Pancreas (tissue), 10 donors: ENCODE results near the gene ACKR2. TPM values are rescaled to one million over a fixed set of nuclear protein-coding genes. Genes with fewer than 3 reads are reported as not detected.

Source experiments
- ATAC-seq, 4 donors: fragments of 200-7000 bp; cut with Tn5 transposase; one replicate each; pipeline versions ENCODE4 v1.8.0 to v1.9.1; 2020; ENCODE audit warnings: mild to moderate bottlenecking in 4 of 4, moderate library complexity in 4 of 4
- DNase-seq, 6 donors: peaks; one replicate each; pipeline ENCODE4 v3.0.0-alpha.2; 2020
- FAIRE-seq: peaks from 2 replicates; lab custom pipeline; 2012; peaks lifted over from hg19 to GRCh38; lab: Jason Lieb, UNC
- H3K27ac ChIP-seq, 4 donors: fragments of 200-600 bp; sonication (generic); 1 replicate in 3 of 4; 2 replicates in 1 of 4; pipeline versions ENCODE4 v1.5.0 to v1.8.0; 2020
- H3K27me3 ChIP-seq, 4 donors: fragments of 200-600 bp; one replicate each; pipeline ENCODE4 v1.8.0; 2021
- H3K36me3 ChIP-seq, 3 donors: fragments of 200-600 bp; sonication (generic) in 1 of 3; one replicate each; pipeline versions ENCODE4 v1.5.0 to v1.8.0; 2020 to 2021
- H3K4me1 ChIP-seq, 3 donors: fragments of 200-600 bp; one replicate each; pipeline ENCODE4 v1.8.0; 2021
- H3K4me3 ChIP-seq, 4 donors: fragments of 200-600 bp; sonication (generic) in 2 of 4; one replicate each; pipeline versions ENCODE4 v1.5.0 to v1.8.0; 2020 to 2021
- H3K9me3 ChIP-seq, 4 donors: fragments of 200-600 bp; one replicate each; pipeline ENCODE4 v1.8.0; 2021
- WGBS, 2 donors: extraction: QIAGEN DNeasy Blood & Tissue Kit; methylation state at CpG; one replicate each; pipeline ENCODE4 v1.1.7; 2013; 5-methylcytosine and 5-hydroxymethylcytosine counted together
- intact Hi-C, 3 donors: fragments of 100-400 bp; cut with DNase I; formaldehyde crosslinking; loops; one replicate each; pipeline versions ENCODE4 v1.11.1 to v1.14.2; 2022
- polyA plus RNA-seq, 2 donors: library from polyadenylated mRNA; stranded (reverse); fragments of 200-250 nt; gene quantifications; one replicate each; pipeline ENCODE4 v1.2.3, GENCODE V29; 2013
- total RNA-seq, 6 donors: library from RNA; stranded (reverse); fragmentation: NEBNext Ultra II Directional in 4 of 6; extraction: Animal tissue kit (Norgen Biotek cat#: 25700) in 4 of 6; gene quantifications; one replicate each; pipeline versions ENCODE4 v1.2.1 to v1.2.4, GENCODE V29; 2021 to 2023
- TF ChIP-seq, protein P1 (sequence below), 4 donors: fragments of 200-600 bp; sonication (generic) in 3 of 4; IDR thresholded peaks; one replicate each; pipeline versions ENCODE4 v1.5.0 to v1.8.0; 2021; ENCODE audit warnings: antibody characterized with exemption in 4 of 4
- donor health status: healthy with polysubstance abuse.
- donor health status: DM: no; HTN: no; CAD: no; lungs with moderate emphysema.
- donor health status: DM: no; HTN: no; CAD: no.
- donor health status: control.
- donor health status: control.
- donor health status: Bipolar disorder and iron deficiency.
- donor health status: DM: yes; HTN: yes; CAD: no.
- donor health status: DM: no; HTN: no; CAD: no.
- donor health status: DM: no; HTN: no; CAD: no.
- donor health status: DM: yes; HTN: yes; CAD: no.

ACKR2 gene
- total and polyA plus RNA-seq, 8 donors = 0.09 to 1.7 (median 0.84) TPM

DNA sequence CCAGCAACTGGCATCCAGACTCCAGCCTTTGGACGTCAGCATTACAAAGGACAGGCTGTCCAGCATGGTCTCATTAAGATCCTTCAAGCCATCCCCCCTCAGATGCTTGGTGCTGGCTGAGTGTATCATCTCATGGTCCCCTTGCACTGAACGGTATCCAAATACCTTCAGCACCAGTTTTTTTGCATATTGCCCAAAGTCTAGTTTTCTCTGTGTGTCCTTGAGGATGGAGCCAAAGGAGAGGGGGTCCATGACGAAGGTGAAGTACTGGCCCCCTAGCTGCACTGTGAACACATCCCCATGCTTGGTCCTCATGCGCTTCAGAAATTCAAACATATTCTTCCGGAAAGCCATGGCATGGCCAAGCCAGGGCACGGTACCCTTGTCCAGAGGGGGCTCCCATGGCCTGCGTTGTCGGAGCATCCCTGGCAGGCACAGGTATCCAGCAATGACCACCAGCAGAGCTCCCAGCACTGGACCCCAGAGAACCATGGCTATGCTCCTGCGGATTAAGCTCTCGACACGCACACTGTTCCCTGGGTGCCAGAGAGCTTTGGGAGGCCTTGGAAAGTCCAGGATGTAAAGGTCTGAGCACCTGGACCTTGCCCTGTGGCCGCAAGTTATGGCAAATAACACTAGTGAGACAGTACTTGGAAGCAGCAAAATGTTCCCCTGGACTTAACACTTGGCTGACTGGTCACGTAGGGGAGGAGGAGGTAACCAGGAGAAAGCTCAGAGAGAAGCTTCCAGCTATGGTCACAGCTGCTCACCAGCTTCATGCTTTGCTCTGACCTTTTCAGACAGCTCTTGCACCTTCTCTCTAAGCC lies 66.3 kb downstream of the ACKR2 start, which contains the start of gene CYP8B1:
TSS of gene CYP8B1 (minus strand) at position 555 of the 827 bp plus-strand sequence. CDS start at position 492, 63 bp downstream.
- no peak for FAIRE-seq
- H3K36me3 ChIP-seq = no peaks in the 10 kb centered on the region
- 72 to 77% methylated on average over 13 of the region's 13 CpGs for WGBS, 2 donors
- DNase-seq = no peak
- peaks cover 0 to 3% (median 0%) of the 10 kb centered on the region in 3 donors for H3K4me1 ChIP-seq
- no peaks in the 10 kb centered on the region for H3K9me3 ChIP-seq
- H3K27ac ChIP-seq = no peak within 1 kb of the TSS
- no peak for ATAC-seq
- no peaks in the 10 kb centered on the region for H3K27me3 ChIP-seq
- intact Hi-C loops = no loop called here
- TF ChIP-seq, protein P1, sequence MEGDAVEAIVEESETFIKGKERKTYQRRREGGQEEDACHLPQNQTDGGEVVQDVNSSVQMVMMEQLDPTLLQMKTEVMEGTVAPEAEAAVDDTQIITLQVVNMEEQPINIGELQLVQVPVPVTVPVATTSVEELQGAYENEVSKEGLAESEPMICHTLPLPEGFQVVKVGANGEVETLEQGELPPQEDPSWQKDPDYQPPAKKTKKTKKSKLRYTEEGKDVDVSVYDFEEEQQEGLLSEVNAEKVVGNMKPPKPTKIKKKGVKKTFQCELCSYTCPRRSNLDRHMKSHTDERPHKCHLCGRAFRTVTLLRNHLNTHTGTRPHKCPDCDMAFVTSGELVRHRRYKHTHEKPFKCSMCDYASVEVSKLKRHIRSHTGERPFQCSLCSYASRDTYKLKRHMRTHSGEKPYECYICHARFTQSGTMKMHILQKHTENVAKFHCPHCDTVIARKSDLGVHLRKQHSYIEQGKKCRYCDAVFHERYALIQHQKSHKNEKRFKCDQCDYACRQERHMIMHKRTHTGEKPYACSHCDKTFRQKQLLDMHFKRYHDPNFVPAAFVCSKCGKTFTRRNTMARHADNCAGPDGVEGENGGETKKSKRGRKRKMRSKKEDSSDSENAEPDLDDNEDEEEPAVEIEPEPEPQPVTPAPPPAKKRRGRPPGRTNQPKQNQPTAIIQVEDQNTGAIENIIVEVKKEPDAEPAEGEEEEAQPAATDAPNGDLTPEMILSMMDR (IDR thresholded peaks at IDR 0.05) = no peak
- H3K4me3 ChIP-seq = no peak within 1 kb of the TSS

DNA sequence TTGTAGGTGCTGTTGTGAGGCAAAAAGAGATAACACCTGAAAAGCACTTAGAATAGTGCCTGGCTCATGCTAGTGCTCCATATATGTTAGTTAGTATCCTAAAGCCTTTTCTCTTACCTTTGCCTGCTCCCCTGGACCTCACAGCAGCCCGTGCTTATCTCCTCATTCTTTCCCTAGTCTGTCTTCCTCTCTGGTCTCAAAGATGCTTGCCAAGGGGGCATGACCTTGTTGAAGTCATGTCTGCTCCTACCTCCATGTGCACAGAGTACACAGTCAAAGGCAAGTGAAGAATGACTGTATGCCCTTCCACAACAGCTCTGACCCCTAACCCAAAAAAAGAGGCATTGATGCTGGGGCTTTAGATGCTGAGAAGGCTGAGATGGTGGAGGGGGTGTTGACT lies 67.2 kb downstream of the ACKR2 start:
- TF ChIP-seq, protein P1 (IDR thresholded peaks at IDR 0.05) = no peak
- no peak for FAIRE-seq
- WGBS, 2 donors = 52 to 60% methylated on average over 1 of the region's 1 CpG
- Histone ChIP-seq H3K9me3 (no peaks in the 10 kb centered on the region), H3K4me1 (peaks cover 0 to 3% (median 3%) of the 10 kb centered on the region in 3 donors), H3K36me3 (no peaks in the 10 kb centered on the region), H3K27ac (no peak overlapping the region), H3K4me3 (no peak overlapping the region), H3K27me3 (no peaks in the 10 kb centered on the region)
- no peak for DNase-seq
- no peak for ATAC-seq
- intact Hi-C loops = no loop called here

DNA sequence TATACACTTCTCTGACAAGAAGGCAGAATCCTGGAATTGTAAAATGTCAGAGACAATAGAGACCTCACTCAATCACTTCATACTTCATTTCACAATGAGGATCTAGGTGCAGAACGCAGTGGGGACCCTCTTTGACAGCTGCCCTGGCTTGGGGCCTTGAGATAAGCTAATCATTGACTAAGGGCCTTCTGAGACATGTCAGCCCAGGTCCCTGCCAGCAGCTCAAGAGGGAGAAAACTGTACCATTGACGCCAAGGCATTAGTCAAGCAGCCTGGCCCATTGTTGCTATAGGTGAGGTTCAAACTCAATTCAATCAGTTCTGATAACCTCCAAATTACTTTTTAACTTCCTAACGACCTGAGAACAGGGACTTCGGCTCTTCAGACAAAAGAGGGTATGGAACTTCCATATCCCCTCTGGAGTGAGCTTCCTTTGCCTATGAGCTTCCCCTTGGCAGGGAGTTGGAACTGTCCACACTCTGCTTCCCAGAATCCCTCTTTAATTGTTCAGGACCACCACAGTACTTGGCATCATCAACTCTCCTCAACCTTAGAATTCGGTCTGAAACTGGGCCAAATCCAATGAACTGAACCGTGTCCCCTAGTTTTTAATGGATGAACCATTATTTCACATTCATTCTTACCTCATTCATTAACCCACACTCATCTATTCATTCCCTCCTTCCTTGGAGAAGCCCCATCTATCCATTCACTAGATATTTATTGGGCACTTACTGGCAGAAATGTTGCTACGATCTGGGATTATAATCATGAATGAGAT lies 67.9 kb downstream of the ACKR2 start:
- intact Hi-C loops = no loop called here
- no peak overlapping the region for H3K27ac ChIP-seq
- TF ChIP-seq, protein P1 (IDR thresholded peaks at IDR 0.05) = no peak
- ATAC-seq (no peak), FAIRE-seq (no peak), DNase-seq (no peak)
- H3K4me3 ChIP-seq = no peak overlapping the region
- 34 to 43% methylated on average over 7 of the region's 7 CpGs for WGBS, 2 donors
- H3K27me3 ChIP-seq = no peaks in the 10 kb centered on the region
- H3K4me1 ChIP-seq = peaks cover 0 to 3% (median 0%) of the 10 kb centered on the region in 3 donors
- no peaks in the 10 kb centered on the region for H3K36me3 ChIP-seq
- H3K9me3 ChIP-seq = no peaks in the 10 kb centered on the region

DNA sequence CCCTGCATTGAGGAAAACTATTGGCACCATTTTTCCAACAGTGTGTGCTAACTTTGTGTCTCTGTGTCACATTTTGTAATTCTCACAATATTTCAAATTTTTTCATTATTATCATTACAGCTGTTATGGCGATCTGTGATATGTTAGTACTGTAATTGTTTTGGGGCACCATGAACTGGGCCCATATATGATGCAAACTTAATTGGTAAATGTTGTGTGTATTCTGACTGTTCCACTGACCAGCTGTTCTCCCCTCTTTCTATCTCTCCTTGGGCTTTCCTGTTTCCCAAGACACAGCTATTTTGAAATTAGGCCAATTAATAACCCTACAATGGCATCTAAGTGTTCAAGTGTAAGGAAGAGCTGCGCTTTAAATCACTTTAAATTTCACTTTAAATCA lies 68.6 kb downstream of the ACKR2 start:
- WGBS, 2 donors = 78 to 93% methylated on average over 2 of the region's 2 CpGs
- Histone ChIP-seq H3K27me3 (no peaks in the 10 kb centered on the region), H3K4me3 (no peak overlapping the region), H3K4me1 (peaks cover 0 to 3% (median 0%) of the 10 kb centered on the region in 3 donors), H3K27ac (no peak overlapping the region), H3K9me3 (no peaks in the 10 kb centered on the region), H3K36me3 (no peaks in the 10 kb centered on the region)
- intact Hi-C loops = no loop called here
- TF ChIP-seq, protein P1 (IDR thresholded peaks at IDR 0.05) = no peak
- no peak for ATAC-seq
- FAIRE-seq = no peak
- no peak for DNase-seq
